ENCODE results near the gene MSRB3.

MSRB3 gene

DNA sequence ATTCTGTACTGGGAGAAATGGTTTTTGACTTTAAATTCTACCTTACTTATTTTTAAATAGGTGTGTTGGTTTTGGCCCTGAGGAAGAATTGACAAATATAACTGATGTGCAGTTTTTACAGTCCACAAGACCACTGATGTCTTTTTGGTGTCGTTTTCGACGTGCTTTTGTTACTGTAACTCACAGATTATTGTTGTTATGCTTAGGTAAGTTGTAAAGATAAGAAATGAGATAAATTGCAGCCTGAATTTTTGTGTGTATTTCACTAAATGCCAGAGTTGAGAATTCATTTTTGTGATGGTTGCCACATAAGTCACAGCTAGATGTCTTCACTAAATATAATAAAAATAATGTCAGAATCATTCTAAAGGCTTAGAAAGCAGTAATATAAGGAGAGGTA lies 39.9 kb upstream of the MSRB3 start:
- Histone ChIP-seq H3K27me3 (ENCODE audit: control insufficient read depth, insufficient read depth, low read length) (no peaks in the 10 kb centered on the region), H2AFZ (no peak overlapping the region), H3K9me3 (ENCODE audit: control insufficient read depth, low read length) (no peaks in the 10 kb centered on the region), H3K4me2 (ENCODE audit: low read length) (no peak overlapping the region), H3K4me3 (ENCODE audit: low read depth, low read length) (no peak overlapping the region), H3K4me1 (no peaks in the 10 kb centered on the region), H3K9ac (no peak overlapping the region), H3K27ac (no peak overlapping the region), H3K36me3 (ENCODE audit: control insufficient read depth, insufficient read depth, low read length) (no peaks in the 10 kb centered on the region), H3K79me2 (no peaks in the 10 kb centered on the region)
- TF ChIP-seq, protein P1, sequence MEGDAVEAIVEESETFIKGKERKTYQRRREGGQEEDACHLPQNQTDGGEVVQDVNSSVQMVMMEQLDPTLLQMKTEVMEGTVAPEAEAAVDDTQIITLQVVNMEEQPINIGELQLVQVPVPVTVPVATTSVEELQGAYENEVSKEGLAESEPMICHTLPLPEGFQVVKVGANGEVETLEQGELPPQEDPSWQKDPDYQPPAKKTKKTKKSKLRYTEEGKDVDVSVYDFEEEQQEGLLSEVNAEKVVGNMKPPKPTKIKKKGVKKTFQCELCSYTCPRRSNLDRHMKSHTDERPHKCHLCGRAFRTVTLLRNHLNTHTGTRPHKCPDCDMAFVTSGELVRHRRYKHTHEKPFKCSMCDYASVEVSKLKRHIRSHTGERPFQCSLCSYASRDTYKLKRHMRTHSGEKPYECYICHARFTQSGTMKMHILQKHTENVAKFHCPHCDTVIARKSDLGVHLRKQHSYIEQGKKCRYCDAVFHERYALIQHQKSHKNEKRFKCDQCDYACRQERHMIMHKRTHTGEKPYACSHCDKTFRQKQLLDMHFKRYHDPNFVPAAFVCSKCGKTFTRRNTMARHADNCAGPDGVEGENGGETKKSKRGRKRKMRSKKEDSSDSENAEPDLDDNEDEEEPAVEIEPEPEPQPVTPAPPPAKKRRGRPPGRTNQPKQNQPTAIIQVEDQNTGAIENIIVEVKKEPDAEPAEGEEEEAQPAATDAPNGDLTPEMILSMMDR (IDR thresholded peaks at IDR 0.05) = no peak

DNA sequence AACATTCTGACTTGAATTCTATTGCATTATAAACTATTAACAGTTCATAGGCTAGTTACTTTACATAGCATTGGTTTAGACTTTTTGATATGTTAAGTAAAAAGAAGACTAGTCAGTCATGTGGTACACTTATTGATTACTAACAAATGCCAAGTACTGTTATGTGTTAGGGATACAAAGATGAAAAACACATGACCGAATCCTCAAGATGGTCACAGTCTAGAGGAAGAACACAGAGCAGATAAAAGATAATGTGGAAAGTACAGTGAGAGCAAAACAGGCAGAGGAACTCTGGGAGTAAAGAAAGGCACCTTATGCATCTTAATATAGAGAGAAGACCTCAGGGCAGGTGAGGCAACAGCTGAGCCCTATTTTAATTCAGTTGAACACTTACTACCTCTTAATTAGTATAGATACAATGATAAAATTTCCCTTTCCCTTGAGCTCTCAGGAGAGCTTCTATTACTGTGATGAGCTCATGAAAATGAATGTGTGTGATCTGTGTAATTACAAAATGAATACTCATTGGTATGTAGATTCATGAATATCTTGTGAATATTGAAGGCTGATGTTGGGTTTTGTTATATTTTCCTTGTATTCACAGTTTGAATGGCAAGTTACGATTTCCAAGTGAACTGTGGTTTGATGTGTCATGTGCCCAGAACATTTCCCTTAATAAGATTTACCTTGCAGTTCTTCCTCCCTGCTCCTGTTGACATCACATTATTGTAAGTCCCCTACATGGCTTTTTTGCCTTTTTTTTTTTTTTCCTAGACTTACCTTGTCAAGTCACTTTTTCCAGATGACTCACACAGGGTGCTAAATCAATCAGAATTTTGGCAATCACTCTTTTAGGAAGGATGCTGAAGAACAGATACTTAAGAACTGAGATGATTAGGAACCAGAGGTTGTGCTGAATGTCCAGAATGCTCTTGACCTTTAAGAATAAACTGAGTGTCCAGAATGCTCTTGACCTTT lies 29.5 kb upstream of the MSRB3 start:
- Histone ChIP-seq H3K9me3 (ENCODE audit: control insufficient read depth, low read length) (no peaks in the 10 kb centered on the region), H3K27me3 (ENCODE audit: control insufficient read depth, insufficient read depth, low read length) (no peaks in the 10 kb centered on the region), H3K9ac (no peak overlapping the region), H3K4me1 (no peaks in the 10 kb centered on the region), H3K4me3 (ENCODE audit: low read depth, low read length) (no peak overlapping the region), H3K4me2 (ENCODE audit: low read length) (no peak overlapping the region), H3K27ac (no peak overlapping the region), H3K36me3 (ENCODE audit: control insufficient read depth, insufficient read depth, low read length) (no peaks in the 10 kb centered on the region), H2AFZ (no peak overlapping the region), H3K79me2 (no peaks in the 10 kb centered on the region)
- TF ChIP-seq, protein P1 (IDR thresholded peaks at IDR 0.05) = no peak

DNA sequence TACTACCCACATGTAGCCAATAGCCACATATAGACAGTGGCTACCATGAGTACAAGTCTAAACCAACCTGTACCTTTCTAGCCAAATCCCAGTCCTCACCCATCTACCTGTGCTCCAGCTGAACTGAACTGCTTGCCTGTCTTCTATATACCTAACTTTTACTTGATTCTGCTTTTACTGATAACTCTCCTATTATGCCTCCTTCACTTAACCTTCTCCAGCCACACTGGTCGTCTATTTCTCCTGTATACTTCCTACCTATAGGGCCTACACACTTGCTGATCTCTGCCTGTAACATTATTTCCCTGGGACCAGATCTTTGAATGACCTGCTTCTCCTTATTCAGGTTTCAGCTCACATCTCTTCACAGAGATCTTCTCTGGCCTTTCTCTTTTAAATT lies 26.0 kb upstream of the MSRB3 start:
- H3K27me3 ChIP-seq (ENCODE audit: control insufficient read depth, insufficient read depth, low read length) = no peaks in the 10 kb centered on the region
- H2AFZ ChIP-seq = no peak overlapping the region
- H3K4me3 ChIP-seq (ENCODE audit: low read depth, low read length) = no peak overlapping the region
- H3K27ac ChIP-seq = no peak overlapping the region
- TF ChIP-seq, protein P1 (IDR thresholded peaks at IDR 0.05) = no peak
- H3K79me2 ChIP-seq = no peaks in the 10 kb centered on the region
- H3K4me2 ChIP-seq (ENCODE audit: low read length) = no peak overlapping the region
- no peaks in the 10 kb centered on the region for H3K9me3 ChIP-seq (ENCODE audit: control insufficient read depth, low read length)
- H3K4me1 ChIP-seq = no peaks in the 10 kb centered on the region
- no peak overlapping the region for H3K9ac ChIP-seq
- no peaks in the 10 kb centered on the region for H3K36me3 ChIP-seq (ENCODE audit: control insufficient read depth, insufficient read depth, low read length)

DNA sequence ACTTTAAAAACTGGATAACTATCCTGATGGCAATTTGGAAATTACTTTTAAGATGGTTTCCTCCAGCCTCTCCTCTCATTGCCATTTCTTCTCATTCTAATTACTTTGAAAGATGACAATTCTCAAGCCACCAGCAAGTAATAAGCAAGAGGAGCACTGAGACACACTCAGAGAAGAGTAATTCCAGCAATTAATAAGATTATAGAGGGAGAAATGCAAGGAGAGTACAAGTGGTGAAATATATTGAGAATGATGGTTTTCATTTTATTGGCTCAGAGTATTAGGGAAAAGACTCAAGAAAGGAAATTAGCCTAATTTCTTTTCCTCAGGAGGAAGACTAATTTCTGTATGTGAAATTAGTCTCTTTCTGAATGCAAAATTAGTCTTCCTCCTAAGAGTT lies 20.5 kb upstream of the MSRB3 start:
- no peak overlapping the region for H2AFZ ChIP-seq
- no peak overlapping the region for H3K4me2 ChIP-seq (ENCODE audit: low read length)
- no peaks in the 10 kb centered on the region for H3K4me1 ChIP-seq

More for the DNA sequence above, 20.5 kb upstream of the MSRB3 start:
- Histone ChIP-seq H3K9me3 (ENCODE audit: control insufficient read depth, low read length) (no peaks in the 10 kb centered on the region), H3K27me3 (ENCODE audit: control insufficient read depth, insufficient read depth, low read length) (no peaks in the 10 kb centered on the region), H3K4me3 (ENCODE audit: low read depth, low read length) (no peak overlapping the region), H3K36me3 (ENCODE audit: control insufficient read depth, insufficient read depth, low read length) (no peaks in the 10 kb centered on the region), H3K9ac (no peak overlapping the region), H3K79me2 (no peaks in the 10 kb centered on the region), H3K27ac (no peak overlapping the region)
- TF ChIP-seq, protein P1 (IDR thresholded peaks at IDR 0.05) = no peak
